HEK293T (cell line): ENCODE results near the gene NT5C1B.

Experiments used
- CTCF ChIA-PET: fragments of 350-600 bp; formaldehyde crosslinking; extraction: SDS; loops from one replicate; lab custom pipeline; 2021; ENCODE audit warnings: antibody characterized with exemption, inconsistent platforms; lab: Yijun Ruan, JAX
- POLR2A ChIA-PET: fragments of 350-600 bp; formaldehyde crosslinking; extraction: SDS; loops from one replicate; lab custom pipeline; 2020; ENCODE audit warnings: antibody characterized with exemption, inconsistent platforms; lab: Yijun Ruan, JAX
- DNase-seq: peaks from one replicate; pipeline ENCODE4 v3.0.0; 2012; ENCODE audit warnings: mixed read lengths; ENCODE audit errors: extremely low spot score
- ARNT ChIP-seq: fragments of 450-650 bp; IDR thresholded peaks from 2 replicates; pipeline ENCODE4 v1.6.1; 2017; ENCODE audit warnings: mild to moderate bottlenecking
- BHLHE40 ChIP-seq: fragments of 450-650 bp; IDR thresholded peaks from 2 replicates; pipeline ENCODE4 v1.6.1; 2016; ENCODE audit warnings: mild to moderate bottlenecking, moderate library complexity, borderline replicate concordance
- CTBP1 ChIP-seq: fragments of 450-650 bp; IDR thresholded peaks from 2 replicates; pipeline ENCODE4 v1.6.1; 2016; ENCODE audit warnings: borderline replicate concordance
- ELF4 ChIP-seq: fragments of 450-650 bp; IDR thresholded peaks from 2 replicates; pipeline ENCODE4 v1.6.1; 2017; ENCODE audit warnings: antibody characterized with exemption
- FOXA1 ChIP-seq: fragments of 450-650 bp; IDR thresholded peaks from 2 replicates; pipeline ENCODE4 v1.6.1; 2016; ENCODE audit warnings: mild to moderate bottlenecking
- FOXK2 ChIP-seq: fragments of 450-650 bp; IDR thresholded peaks from 2 replicates; pipeline ENCODE4 v1.6.1; 2016; ENCODE audit warnings: mild to moderate bottlenecking
- FOXM1 ChIP-seq: fragments of 450-650 bp; IDR thresholded peaks from 2 replicates; pipeline ENCODE4 v1.6.1; 2017; ENCODE audit warnings: mild to moderate bottlenecking, borderline replicate concordance
- HDGF ChIP-seq: fragments of 450-650 bp; IDR thresholded peaks from 2 replicates; pipeline ENCODE4 v1.6.1; 2017; ENCODE audit warnings: antibody characterized with exemption, borderline replicate concordance
- L3MBTL2 ChIP-seq: fragments of 450-650 bp; conservative IDR thresholded peaks from 2 replicates; pipeline ENCODE4 v1.6.1; 2016; ENCODE audit warnings: mild to moderate bottlenecking
- LEF1 ChIP-seq: fragments of 450-650 bp; IDR thresholded peaks from 2 replicates; pipeline ENCODE4 v1.6.1; 2017; ENCODE audit warnings: mild to moderate bottlenecking, borderline replicate concordance
- NFRKB ChIP-seq: fragments of 450-650 bp; IDR thresholded peaks from 2 replicates; pipeline ENCODE4 v1.6.1; 2016; ENCODE audit warnings: mild to moderate bottlenecking, moderate library complexity
- PKNOX1 ChIP-seq: fragments of 450-650 bp; IDR thresholded peaks from 2 replicates; pipeline ENCODE4 v1.6.1; 2016
- SP1 ChIP-seq: fragments of 450-650 bp; IDR thresholded peaks from 2 replicates; pipeline ENCODE4 v1.6.1; 2017
- SUZ12 ChIP-seq: fragments of 450-650 bp; IDR thresholded peaks from 2 replicates; pipeline ENCODE4 v1.6.1; 2016; ENCODE audit warnings: mild to moderate bottlenecking
- TARDBP ChIP-seq: fragments of 450-650 bp; IDR thresholded peaks from 2 replicates; pipeline ENCODE4 v1.6.1; 2016

The NT5C1B gene

GRCh38 chr2:18525236-18525635 is 64.1 kb downstream of the NT5C1B start:
- ChIA-PET CTCF (no interaction called here), POLR2A (no interaction called here)
- TF ChIP-seq FOXA1 (no peak), LEF1 (no peak), PKNOX1 (no peak), FOXK2 (no peak), ELF4 (no peak), NFRKB (no peak)
- DNase-seq: no peak

GRCh38 chr2:18522484-18523146 is 66.8 kb downstream of the NT5C1B start:
- POLR2A ChIA-PET: interaction anchor here (0.9 kb wide), 1 partner anchor 37 kb away, joined by 3 read pairs; no protein-coding TSS in a partner anchor
- DNase-seq: no peak
- TF ChIP-seq PKNOX1 (no peak), CTBP1 (no peak), TARDBP (no peak), ELF4 (no peak), NFRKB (no peak), SP1 (no peak), FOXA1 (no peak), FOXK2 (no peak), FOXM1 (no peak), SUZ12 (no peak), ARNT (no peak), HDGF (no peak), LEF1 (no peak), BHLHE40 (no peak)
- CTCF ChIA-PET: no interaction called here

- POLR2A ChIA-PET: no interaction called here
- peak; percentile 77 for DNase-seq
- CTCF ChIA-PET: interaction anchor here (0.5 to 1.4 kb wide), 14 partner anchors 9 to 1489 kb away, joined by 3 to 10 read pairs (median 3); partner anchors contain the start of gene RDH14
- no peak for TF ChIP-seq SP1
- TF ChIP-seq BHLHE40: no peak
- TF ChIP-seq CTBP1: no peak
- TF ChIP-seq FOXM1: no peak
- no peak for TF ChIP-seq ELF4
- peak; percentile 41; the same call in 1 of the 2 replicates for TF ChIP-seq PKNOX1
- TF ChIP-seq HDGF: no peak
- TF ChIP-seq FOXK2: no peak
- no peak for TF ChIP-seq LEF1
These were observed 68.6 kb downstream of the NT5C1B start for GRCh38 chr2:18520451-18521425.

GRCh38 chr2:18519914-18520450 is 69.4 kb downstream of the NT5C1B start:
- no peak for DNase-seq
- ChIA-PET POLR2A (no interaction called here), CTCF (interaction anchor here (0.6 to 1.4 kb wide), 13 partner anchors 9 to 1489 kb away, joined by 3 to 6 read pairs (median 3); partner anchors contain the start of gene RDH14)
- TF ChIP-seq HDGF (no peak), L3MBTL2 (no peak)

- TF ChIP-seq ARNT: no peak
- no peak for TF ChIP-seq HDGF
- TF ChIP-seq LEF1: no peak
- TF ChIP-seq L3MBTL2: no peak
- TF ChIP-seq ELF4: no peak
- TF ChIP-seq CTBP1: no peak
- TF ChIP-seq NFRKB: no peak
- TF ChIP-seq BHLHE40: no peak
- no peak for TF ChIP-seq PKNOX1
- TF ChIP-seq FOXA1: no peak
- ChIA-PET CTCF (no interaction called here), POLR2A (no interaction called here)
- no peak for DNase-seq
These were observed 71.0 kb downstream of the NT5C1B start for GRCh38 chr2:18518116-18519111.
